Stimulated activated CD8-positive, alpha-beta memory T cell treated with anti-CD3 and anti-CD28 coated beads, Interleukin-12 subunit alpha, Interleukin-12 subunit beta, amount 100 ng/mL, for 24 hours (primary cell): ENCODE measurements around the gene ARAF.
"Not testable (repeated sequence)": the region's sequence is repeated elsewhere in the genome, so short reads cannot be mapped to it uniquely, and the experiment has no call there.

Experiments
- DNase-seq: peaks from one replicate; pipeline ENCODE4 v3.0.0-alpha.2; 2020; ENCODE audit errors: extremely low read depth

Gene ARAF

DNA sequence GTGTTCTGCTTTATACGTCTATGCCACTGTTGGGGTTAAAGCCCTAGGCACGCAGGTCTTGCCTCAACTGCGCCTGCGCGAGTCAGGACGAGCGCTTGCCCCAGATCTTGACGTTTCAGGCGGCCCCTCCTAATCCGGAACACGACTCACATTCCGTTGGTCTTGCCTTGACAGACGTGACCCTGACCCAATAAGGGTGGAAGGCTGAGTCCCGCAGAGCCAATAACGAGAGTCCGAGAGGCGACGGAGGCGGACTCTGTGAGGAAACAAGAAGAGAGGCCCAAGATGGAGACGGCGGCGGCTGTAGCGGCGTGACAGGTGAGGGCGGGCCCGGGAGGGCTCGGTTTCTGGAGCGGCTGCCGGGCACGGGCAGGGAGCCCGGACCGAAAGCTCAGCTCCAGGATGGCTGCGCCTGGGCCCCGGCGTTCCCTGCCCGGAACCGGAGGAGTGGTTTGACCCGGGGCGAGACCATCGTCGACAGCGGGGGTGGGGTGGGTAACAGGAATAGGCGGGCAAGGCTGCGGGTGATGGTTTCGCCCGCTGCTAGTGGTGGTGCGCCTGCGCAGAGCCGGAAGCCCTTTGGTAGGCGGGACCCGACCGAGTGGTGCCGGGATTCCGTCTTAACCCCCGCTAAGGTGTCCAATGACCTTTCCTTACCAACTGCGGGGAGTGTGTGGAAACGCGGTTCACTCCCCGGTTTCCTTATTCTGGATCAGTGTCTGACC is at the start of gene ARAF:
Gene ARAF (plus strand): TSS at position 272 of the 725 bp plus-strand sequence. CDS start 1,763 bp downstream, outside the sequence.
- peak; percentile 82 for DNase-seq

- not testable (repeated sequence) for DNase-seq
These were observed 48.6 kb upstream of the ARAF start for GRCh38 chrX:47512383-47512782.

DNA sequence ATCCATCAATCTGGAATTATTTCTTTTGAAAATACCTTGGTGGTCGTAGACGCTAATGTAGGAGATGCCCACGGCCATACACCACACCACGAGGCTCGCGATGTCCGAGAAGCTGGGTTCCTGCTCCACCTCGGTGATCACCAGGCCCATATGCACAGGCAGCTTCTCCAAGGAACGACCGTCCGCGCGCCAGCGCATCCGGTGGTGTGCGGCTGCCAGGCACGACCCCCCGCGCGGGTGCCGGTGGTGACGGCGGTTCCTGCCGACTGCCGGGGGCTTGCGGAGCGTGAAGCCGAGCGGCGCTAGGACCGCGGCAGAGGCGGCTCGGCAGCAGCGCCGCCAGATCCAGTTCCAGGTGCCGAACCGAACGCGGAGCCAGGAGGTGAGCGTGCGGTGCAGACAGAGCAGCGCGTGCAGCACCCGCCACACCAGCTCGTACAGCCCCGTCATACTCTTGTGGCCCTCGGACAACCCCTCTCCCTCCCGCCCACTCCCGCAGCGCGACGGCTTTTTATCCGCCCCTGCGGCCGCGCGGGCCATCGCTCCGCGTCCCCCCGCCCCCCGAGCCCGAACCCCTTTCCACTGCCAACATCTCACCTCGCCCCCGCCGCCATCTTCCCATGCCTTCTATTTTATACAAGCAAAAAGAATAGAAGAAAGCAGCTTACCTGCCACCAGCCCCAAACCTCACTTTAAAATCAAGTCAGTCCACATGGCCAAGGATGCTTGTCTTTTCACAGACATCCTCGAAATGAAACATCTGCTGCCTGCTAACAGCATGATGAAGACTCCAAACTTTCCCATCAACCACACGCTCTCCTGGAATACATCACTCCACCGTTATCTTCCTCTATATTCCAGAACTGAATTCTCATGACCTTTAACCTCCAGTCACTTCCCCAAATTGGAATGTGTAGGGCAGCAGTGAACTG is 47.7 kb upstream of the ARAF start:
- not testable (repeated sequence) for DNase-seq

- no peak for DNase-seq
These were observed 46.3 kb upstream of the ARAF start for GRCh38 chrX:47514533-47515235.

DNA sequence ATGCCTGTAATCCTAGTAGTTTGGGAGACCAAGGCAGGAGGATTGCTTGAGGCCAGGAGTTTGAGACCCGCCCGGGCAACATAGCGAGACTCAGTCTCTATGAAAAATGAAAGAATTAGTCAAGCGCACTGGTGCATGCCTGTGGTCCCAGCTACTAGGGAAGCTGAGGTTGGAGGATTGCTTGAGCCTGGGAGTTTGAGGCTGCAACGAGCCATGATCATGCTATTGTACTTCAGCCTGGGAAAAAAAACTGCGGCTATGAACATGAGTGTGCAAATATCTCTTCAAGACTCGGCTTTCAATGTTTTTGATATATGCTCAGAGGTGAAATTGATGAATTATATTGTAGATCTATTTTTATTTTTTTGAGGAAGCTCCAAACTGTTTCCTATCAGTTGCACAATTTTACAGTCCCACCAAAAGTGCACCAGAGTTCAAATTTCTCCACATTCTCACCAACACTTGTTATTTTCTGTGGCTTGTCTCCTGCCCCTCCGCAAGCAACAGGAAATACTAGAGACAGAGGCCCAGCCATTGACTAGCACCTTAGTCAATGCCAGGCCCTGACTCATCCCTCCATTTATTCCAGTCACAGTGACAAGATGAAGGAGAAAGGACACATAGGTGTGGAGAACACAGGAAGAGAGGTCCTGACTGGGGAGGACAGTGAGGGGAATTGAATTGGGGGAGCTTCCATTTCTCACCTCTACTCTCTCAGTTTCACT is 44.9 kb upstream of the ARAF start:
- no peak for DNase-seq

GRCh38 chrX:47518144-47518543 is 42.9 kb upstream of the ARAF start:
- DNase-seq = no peak

DNA sequence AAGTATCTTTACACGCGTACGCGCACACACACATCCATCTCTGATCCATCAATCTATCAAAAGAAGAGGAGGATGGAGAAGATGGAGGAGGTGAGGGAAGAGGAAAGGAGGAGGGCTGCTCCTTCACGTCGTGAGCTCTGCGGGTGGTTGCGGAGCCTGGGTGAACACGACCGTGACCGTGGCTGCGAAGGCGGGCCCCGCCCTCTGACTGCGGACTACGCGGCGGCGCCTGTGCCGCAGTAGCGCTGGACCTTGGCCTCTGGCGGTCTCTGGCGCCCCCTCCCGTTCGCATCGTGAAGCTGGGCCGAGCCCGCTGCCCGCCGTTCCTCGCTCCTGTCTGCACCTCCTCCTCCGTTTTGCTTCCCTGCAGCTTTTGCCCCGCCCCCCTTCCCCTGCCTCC is 37.7 kb upstream of the ARAF start:
- DNase-seq = peak; percentile 26

- no peak for DNase-seq
These were observed 37.3 kb upstream of the ARAF start for GRCh38 chrX:47523713-47524166.

GRCh38 chrX:47529548-47529947 is 31.5 kb upstream of the ARAF start:
- no peak for DNase-seq

DNA sequence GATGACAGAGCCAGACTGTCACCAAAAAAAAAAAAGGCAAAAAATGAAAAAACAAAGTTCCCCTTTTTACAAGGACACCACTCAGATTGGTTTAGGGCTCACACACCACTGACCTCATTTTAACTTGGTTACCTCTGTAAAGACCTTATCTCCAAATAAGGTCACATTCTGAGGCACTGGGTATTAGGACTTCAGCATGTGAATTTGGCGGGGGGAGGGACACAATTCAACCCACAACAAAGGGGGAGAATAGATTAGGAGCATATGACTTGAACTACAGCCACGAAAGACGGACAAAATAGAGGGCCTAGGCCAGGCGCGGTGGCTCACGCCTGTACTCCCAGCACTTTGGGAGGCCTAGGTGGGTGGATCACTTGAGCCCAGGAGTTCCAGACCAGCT is 31.0 kb upstream of the ARAF start:
- no peak for DNase-seq

DNA sequence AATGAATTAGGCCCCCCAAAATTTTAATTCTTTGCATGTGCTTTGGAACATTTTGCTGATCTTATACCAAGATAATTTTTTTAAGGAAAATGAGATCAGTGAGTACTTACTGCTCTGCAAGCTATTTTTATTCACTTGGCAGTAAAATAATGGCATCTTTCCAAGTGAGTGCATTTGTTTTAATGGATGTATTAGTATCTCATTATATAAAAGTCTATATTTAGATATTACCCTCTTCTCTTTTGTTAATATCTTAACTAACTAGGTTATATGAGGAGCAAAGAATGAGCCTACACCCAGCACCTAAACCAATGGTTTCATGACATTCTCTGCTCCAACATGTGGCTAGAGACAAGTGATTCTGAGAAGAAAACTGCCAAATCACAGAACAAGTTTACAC is 21.1 kb upstream of the ARAF start:
- DNase-seq = no peak

DNA sequence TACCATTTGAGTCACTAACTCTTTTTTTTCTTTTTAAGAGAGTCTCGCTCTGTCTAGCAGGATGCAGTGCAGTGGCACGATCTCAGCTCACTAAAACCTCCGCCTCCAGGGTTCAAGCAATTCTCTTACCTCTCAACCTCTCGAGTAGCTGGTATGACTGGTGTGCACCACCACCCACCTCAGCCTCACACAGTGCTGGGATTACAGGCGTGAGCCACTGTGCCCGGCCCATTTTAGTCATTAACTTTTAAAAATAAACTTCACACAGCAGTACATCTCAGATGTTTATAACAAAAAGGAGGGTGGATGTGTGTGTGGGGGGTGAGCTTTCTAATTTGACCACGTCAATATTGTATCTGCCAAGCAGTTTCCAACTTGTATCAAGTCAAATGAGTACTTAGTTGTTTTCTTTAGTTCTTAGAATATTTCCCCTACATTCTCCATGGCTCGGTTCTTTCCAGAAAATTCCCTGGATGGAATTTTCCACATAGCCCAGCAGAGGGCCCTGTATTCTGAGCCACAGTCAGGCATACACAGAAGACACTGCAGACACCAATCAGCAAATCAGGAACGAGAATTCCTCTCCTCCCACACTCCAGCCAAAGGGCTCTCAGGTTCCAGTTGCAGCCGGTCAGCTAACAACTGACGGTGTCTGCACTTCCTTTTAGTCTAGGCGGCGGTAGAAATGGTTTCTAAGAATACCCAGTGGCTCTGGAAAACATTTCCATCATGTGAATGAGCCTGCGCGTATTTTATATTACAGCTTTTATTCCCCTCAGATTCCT is 20.1 kb upstream of the ARAF start:
- DNase-seq = no peak

DNA sequence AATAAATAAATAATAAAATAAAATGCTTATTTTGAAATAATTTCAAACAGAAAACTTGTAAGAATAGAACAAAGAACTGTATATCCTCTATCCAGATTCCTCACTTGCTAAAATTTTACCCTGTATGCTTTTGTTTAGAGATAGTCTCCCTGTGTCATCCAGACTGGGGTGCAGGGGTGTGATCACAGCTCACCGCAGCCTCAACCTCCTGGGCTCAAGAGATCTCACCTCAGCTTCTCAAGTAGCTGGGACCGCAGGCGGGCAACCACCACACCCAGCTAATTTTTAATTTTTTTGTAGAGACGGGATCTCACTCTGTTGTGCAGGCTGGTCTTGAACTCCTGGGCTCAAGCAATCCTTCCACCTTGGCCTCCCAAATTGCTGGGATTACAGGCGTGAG is 17.5 kb upstream of the ARAF start:
- no peak for DNase-seq

- peak; percentile 64 for DNase-seq
These were observed 4.9 kb upstream of the ARAF start for GRCh38 chrX:47556045-47556623.

DNA sequence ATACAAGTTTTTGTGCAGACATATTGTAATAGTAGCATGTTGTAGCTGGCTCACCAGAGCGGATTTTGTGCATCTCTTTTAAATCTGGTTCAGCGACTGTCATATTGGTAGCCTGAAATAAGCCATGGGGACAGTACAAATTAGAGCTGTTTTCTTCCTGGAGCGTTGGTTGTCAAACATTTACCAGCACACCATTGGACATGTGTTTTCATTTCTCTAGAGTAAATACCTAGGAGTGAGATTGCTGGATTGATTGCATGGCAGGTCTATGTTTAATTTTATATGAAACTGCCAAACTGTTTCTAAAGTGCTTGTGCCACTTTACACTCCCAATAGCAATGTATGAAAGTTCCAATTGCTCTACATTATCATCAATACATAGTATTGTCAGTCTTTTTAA is 2.6 kb upstream of the ARAF start:
- no peak for DNase-seq

- DNase-seq = no peak
These were observed 649 bp upstream of the ARAF start for GRCh38 chrX:47560179-47560933.

DNA sequence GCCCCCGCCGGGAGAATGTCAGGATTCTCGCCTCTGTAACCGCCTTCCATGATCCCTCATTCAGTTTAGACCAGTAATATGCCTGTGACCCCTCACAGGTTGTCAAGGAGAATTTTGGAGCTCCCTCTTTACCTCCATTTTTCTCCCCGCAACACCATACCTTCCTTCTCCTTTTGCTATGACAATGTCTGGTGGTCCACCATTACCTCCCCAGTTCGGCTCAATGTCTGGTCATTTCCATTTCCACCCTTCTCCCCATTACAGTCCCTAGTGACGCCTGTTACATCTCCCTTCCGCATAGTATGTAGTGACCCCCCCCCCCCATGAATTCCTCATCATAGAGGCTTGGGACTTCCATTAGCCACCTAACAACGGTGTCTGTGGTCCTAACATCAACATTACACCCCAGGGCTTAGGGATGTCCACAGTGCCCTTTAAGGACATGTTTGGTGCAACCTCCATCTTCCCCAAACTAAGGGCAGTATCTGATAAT is 700 bp downstream of the ARAF start:
- no peak for DNase-seq

DNA sequence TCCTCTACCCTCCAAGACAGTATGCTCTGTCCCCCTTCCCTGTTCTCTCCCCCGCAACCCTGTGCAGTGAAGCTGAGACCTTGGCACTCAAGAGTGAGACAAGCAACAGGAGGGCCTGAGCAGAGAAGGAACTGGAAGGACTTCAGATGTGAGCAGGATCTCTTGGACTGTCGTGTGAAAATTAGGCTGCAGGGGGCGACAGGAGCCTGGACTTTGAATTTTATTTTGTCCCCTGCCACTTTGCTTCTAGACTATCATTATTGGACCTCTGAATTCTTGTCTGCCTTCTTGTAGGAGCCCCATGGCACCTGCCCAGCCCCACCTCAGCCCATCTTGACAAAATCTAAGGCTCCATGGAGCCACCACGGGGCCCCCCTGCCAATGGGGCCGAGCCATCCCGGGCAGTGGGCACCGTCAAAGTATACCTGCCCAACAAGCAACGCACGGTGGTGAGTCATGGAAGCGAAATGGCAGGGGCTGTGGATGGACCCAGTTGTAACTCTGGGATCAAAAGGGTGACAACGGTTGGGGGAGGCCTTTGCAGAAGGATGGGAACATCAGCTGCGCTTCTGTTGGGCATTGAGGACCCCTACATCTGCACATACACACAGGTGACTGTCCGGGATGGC is 1.7 kb downstream of the ARAF start:
- DNase-seq = no peak

DNA sequence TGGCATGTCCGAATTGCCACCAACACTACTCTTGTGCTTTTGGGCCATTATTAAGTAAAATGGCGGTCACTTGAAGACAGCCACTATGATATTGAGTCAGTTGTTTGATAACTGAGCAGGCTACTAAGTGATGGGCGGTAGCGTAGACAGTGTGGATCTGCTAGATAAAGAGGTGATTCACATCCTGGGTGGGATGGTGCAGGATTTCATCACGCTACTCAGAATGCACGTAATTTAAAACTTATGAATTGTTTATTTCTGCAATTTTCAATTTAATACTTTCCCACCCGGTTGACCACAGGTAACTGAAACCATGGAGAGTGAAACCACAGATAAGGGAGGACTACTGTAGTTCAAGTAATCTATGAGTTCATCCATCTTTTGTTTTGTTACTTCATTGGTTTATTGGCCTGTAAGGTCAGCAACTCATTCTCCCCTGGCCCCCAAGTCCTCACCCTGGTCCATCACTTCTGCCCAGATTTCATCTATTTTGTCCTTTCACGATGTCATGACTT is 2.9 kb downstream of the ARAF start:
- DNase-seq = no peak
